Kidney (tissue), 14 donors: ENCODE data around the gene UBD. TPM values are rescaled to one million over a fixed set of nuclear protein-coding genes. Genes with fewer than 3 reads are reported as not detected.

Experiments
- DNase-seq, 5 donors: peaks; one replicate each; pipeline ENCODE4 v3.0.0-alpha.2; 2013 to 2020
- FAIRE-seq: peaks from 2 replicates; lab custom pipeline; 2012; peaks lifted over from hg19 to GRCh38; lab: Jason Lieb, UNC
- H3K27ac ChIP-seq, 2 donors: one replicate each; pipeline ENCODE4 v1.7.0; 2013; ENCODE audit warnings: low read depth in 2 of 2, low read length in 2 of 2, inconsistent platforms in 1 of 2
- H3K27me3 ChIP-seq: one replicate; pipeline ENCODE4 v1.7.1; 2013; ENCODE audit warnings: low read length, inconsistent platforms; ENCODE audit not compliant: control insufficient read depth, insufficient read depth
- H3K36me3 ChIP-seq, 3 donors: one replicate each; pipeline versions ENCODE4 v1.7.0 to v1.7.1; 2013; ENCODE audit warnings: low read length in 3 of 3, control low read depth in 1 of 3, inconsistent platforms in 1 of 3; ENCODE audit not compliant: insufficient read depth in 3 of 3, control insufficient read depth in 2 of 3
- H3K4me1 ChIP-seq, 3 donors: one replicate each; pipeline versions ENCODE4 v1.7.0 to v1.7.1; 2013; ENCODE audit warnings: low read length in 3 of 3, inconsistent platforms in 1 of 3, low read depth in 1 of 3; ENCODE audit not compliant: control insufficient read depth in 2 of 3, insufficient read depth in 2 of 3
- H3K4me3 ChIP-seq, 3 donors: one replicate each; pipeline versions ENCODE4 v1.7.0 to v1.8.1; 2013; ENCODE audit warnings: low read length in 3 of 3, control low read depth in 1 of 3, inconsistent platforms in 1 of 3
- H3K9ac ChIP-seq, 3 donors: one replicate each; pipeline versions ENCODE4 v1.7.0 to v1.7.1; 2013; ENCODE audit warnings: low read length in 3 of 3, control low read depth in 1 of 3, inconsistent platforms in 1 of 3
- H3K9me3 ChIP-seq, 3 donors: one replicate each; pipeline versions ENCODE4 v1.7.0 to v1.7.1; 2013; ENCODE audit warnings: low read length in 3 of 3, control low read depth in 1 of 3, inconsistent platforms in 1 of 3; ENCODE audit not compliant: control insufficient read depth in 2 of 3, insufficient read depth in 1 of 3
- CTCF ChIP-seq: IDR thresholded peaks from 3 replicates; pipeline ENCODE4 v1.5.1; 2012; ENCODE audit warnings: mild to moderate bottlenecking, moderate library complexity, borderline replicate concordance; ENCODE audit not compliant: insufficient read depth; ENCODE audit errors: extremely low read depth
- intact Hi-C: fragments of 100-400 bp; cut with DNase I; formaldehyde crosslinking; loops from one replicate; pipeline ENCODE4 v1.11.1; 2022
- polyA plus RNA-seq: library from polyadenylated mRNA; stranded (reverse); fragments of 350-450 nt; fragmentation: Illumina TruSeq; extraction: RNeasy Lipid Tissue Mini Kit (QIAGEN cat#74804); gene quantifications from one replicate; pipeline ENCODE4 v1.2.3, GENCODE V29; 2014; ENCODE audit warnings: low read depth, low replicate concordance; ENCODE audit not compliant: insufficient read depth
- total RNA-seq: library from RNA; stranded (reverse); fragmentation: NEBNext Ultra II Directional; extraction: Animal tissue kit (Norgen Biotek cat#: 25700); gene quantifications from one replicate; pipeline ENCODE4 v1.2.1, GENCODE V29; 2021
- donor health status: control.
- donor health status: control.
- donor health status: control.
- donor health status: control.
- donor health status: control.
- donor health status: DM: yes; HTN: yes; CAD: no.
- donor health status: Normal renal cell carcinoma (clear cell type).

Gene UBD
- total and polyA plus RNA-seq, 2 donors from 2014 or later, result 16.9 to 33.5 TPM

GRCh38 chr6:29521006-29521680 is 38.4 kb downstream of the UBD start:
- no peak overlapping the region for H3K9ac ChIP-seq
- H3K9me3 ChIP-seq, result no peaks in the 10 kb centered on the region
- TF ChIP-seq CTCF, result no peak
- intact Hi-C loops, result no loop called here
- no peak overlapping the region for H3K27ac ChIP-seq
- H3K36me3 ChIP-seq, result no peaks in the 10 kb centered on the region
- H3K4me3 ChIP-seq, result no peak overlapping the region
- H3K4me1 ChIP-seq, result no peaks in the 10 kb centered on the region
- H3K27me3 ChIP-seq, result no peaks in the 10 kb centered on the region
- no peak for DNase-seq
- no peak for FAIRE-seq

GRCh38 chr6:29520232-29520631 is 39.3 kb downstream of the UBD start:
- no peaks in the 10 kb centered on the region for H3K4me1 ChIP-seq
- DNase-seq, result no peak
- H3K36me3 ChIP-seq, result no peaks in the 10 kb centered on the region
- H3K9me3 ChIP-seq, result no peaks in the 10 kb centered on the region
- no peak for FAIRE-seq
- no peak overlapping the region for H3K9ac ChIP-seq
- no peak overlapping the region for H3K27ac ChIP-seq
- no peaks in the 10 kb centered on the region for H3K27me3 ChIP-seq
- TF ChIP-seq CTCF, result no peak
- intact Hi-C loops, result no loop called here
- no peak overlapping the region for H3K4me3 ChIP-seq

- Histone ChIP-seq H3K9ac (no peak overlapping the region), H3K27ac (no peak overlapping the region), H3K36me3 (no peaks in the 10 kb centered on the region), H3K4me1 (no peaks in the 10 kb centered on the region), H3K4me3 (no peak overlapping the region), H3K27me3 (no peaks in the 10 kb centered on the region), H3K9me3 (no peaks in the 10 kb centered on the region)
- FAIRE-seq (no peak), DNase-seq (no peak)
- intact Hi-C loops, result no loop called here
- TF ChIP-seq CTCF, result no peak
Measured at GRCh38 chr6:29519291-29520010, 40.1 kb downstream of the UBD start.
